Kidney capillary endothelial cell (primary cell): ENCODE results near the gene SLC7A8.

Experiments used
- DNase-seq: peaks from one replicate; pipeline ENCODE4 v3.0.0-alpha.2; 2018; ENCODE audit warnings: low spot score

The SLC7A8 gene

GRCh38 chr14:23182372-23183157 is 895 bp downstream of the SLC7A8 start:
- no peak for DNase-seq

GRCh38 chr14:23181946-23182345 is 1.5 kb downstream of the SLC7A8 start:
- no peak for DNase-seq

- no peak for DNase-seq
These were observed 2.0 kb downstream of the SLC7A8 start for GRCh38 chr14:23181453-23181852.

- no peak for DNase-seq
These were observed 6.3 kb downstream of the SLC7A8 start for GRCh38 chr14:23177181-23177580.

GRCh38 chr14:23175823-23176222 is 7.6 kb downstream of the SLC7A8 start:
- DNase-seq: no peak

- no peak for DNase-seq
These were observed 8.9 kb downstream of the SLC7A8 start for GRCh38 chr14:23174296-23175184.

GRCh38 chr14:23173796-23174195 is 9.7 kb downstream of the SLC7A8 start:
- DNase-seq: no peak

GRCh38 chr14:23173031-23173430 is 10.4 kb downstream of the SLC7A8 start:
- no peak for DNase-seq

GRCh38 chr14:23172574-23172973 is 10.9 kb downstream of the SLC7A8 start:
- DNase-seq: no peak

GRCh38 chr14:23172096-23172495 is 11.4 kb downstream of the SLC7A8 start:
- DNase-seq: no peak

- DNase-seq: no peak
These were observed 12.1 kb downstream of the SLC7A8 start for GRCh38 chr14:23171222-23171975.

- DNase-seq: no peak
These were observed 13.8 kb downstream of the SLC7A8 start for GRCh38 chr14:23169622-23170021.

GRCh38 chr14:23168246-23168645 is 15.2 kb downstream of the SLC7A8 start:
- DNase-seq: no peak

GRCh38 chr14:23167116-23167847 is 16.2 kb downstream of the SLC7A8 start:
- DNase-seq: no peak

- no peak for DNase-seq
These were observed 18.5 kb downstream of the SLC7A8 start for GRCh38 chr14:23164949-23165348.

GRCh38 chr14:23164250-23164649 is 19.2 kb downstream of the SLC7A8 start:
- DNase-seq: no peak

GRCh38 chr14:23163830-23164229 is 19.6 kb downstream of the SLC7A8 start:
- no peak for DNase-seq

GRCh38 chr14:23162800-23163199 is 20.7 kb downstream of the SLC7A8 start:
- no peak for DNase-seq

- no peak for DNase-seq
These were observed 21.5 kb downstream of the SLC7A8 start for GRCh38 chr14:23162005-23162404.

GRCh38 chr14:23160924-23161522 is 22.4 kb downstream of the SLC7A8 start:
- no peak for DNase-seq

- no peak for DNase-seq
These were observed 23.9 kb downstream of the SLC7A8 start for GRCh38 chr14:23159532-23159931.
